Endodermal cell (in vitro differentiated cells): ENCODE data around the gene LRRC23. TPM values are rescaled to one million over a fixed set of nuclear protein-coding genes. Genes with fewer than 3 reads are reported as not detected.
A peak's percentile ranks its signal among the peaks of the same experiment; 100 is the strongest.

Experiments
- DNase-seq: peaks from one replicate; pipeline ENCODE4 v3.0.0-alpha.2; 2017
- H3K27ac ChIP-seq: 2 replicates; pipeline ENCODE4 v1.5.1; 2013; ENCODE audit warnings: mild to moderate bottlenecking, low read depth, low read length, moderate library complexity
- H3K27me3 ChIP-seq: 2 replicates; pipeline ENCODE4 v1.6.1; 2013; ENCODE audit warnings: mild to moderate bottlenecking, low read length, moderate library complexity; ENCODE audit not compliant: insufficient read depth, control insufficient read depth, poor library complexity, severe bottlenecking
- H3K36me3 ChIP-seq: 2 replicates; pipeline ENCODE4 v1.7.0; 2013; ENCODE audit warnings: mild to moderate bottlenecking, low read length, moderate library complexity; ENCODE audit not compliant: control insufficient read depth, insufficient read depth
- H3K4me1 ChIP-seq: one replicate; pipeline ENCODE4 v1.7.0; 2013; ENCODE audit warnings: low read length; ENCODE audit not compliant: control insufficient read depth, insufficient read depth
- H3K4me3 ChIP-seq: 2 replicates; pipeline ENCODE4 v1.5.1; 2013; ENCODE audit warnings: mild to moderate bottlenecking, low read length, moderate library complexity
- H3K9ac ChIP-seq: 2 replicates; pipeline ENCODE4 v1.6.1; 2013; ENCODE audit warnings: mild to moderate bottlenecking, low read length, moderate library complexity; ENCODE audit not compliant: poor library complexity, severe bottlenecking; ENCODE audit errors: extremely low read depth
- H3K9me3 ChIP-seq: 2 replicates; pipeline ENCODE4 v1.6.1; 2013; ENCODE audit warnings: mild to moderate bottlenecking, low read length, moderate library complexity; ENCODE audit not compliant: control insufficient read depth
- H3K27ac Mint-ChIP-seq: 2 replicates; pipeline ENCODE4 v1.8.0; 2020; ENCODE audit warnings: mixed read lengths
- H3K27me3 Mint-ChIP-seq: 2 replicates; pipeline ENCODE4 v1.8.0; 2021; ENCODE audit warnings: mild to moderate bottlenecking, mixed read lengths; ENCODE audit not compliant: insufficient read depth
- H3K36me3 Mint-ChIP-seq: 2 replicates; pipeline ENCODE4 v1.8.0; 2020; ENCODE audit warnings: low read depth, mixed read lengths
- H3K4me1 Mint-ChIP-seq: 2 replicates; pipeline ENCODE4 v1.8.0; 2020; ENCODE audit warnings: mixed read lengths
- H3K4me3 Mint-ChIP-seq: 2 replicates; pipeline ENCODE4 v1.8.0; 2020; ENCODE audit warnings: mild to moderate bottlenecking, moderate library complexity, mixed read lengths
- H3K9me3 Mint-ChIP-seq: 2 replicates; pipeline ENCODE4 v1.8.0; 2020; ENCODE audit warnings: mild to moderate bottlenecking, mixed read lengths
- CTCF ChIP-seq: fragments of 200-600 bp; sonication (generic); conservative IDR thresholded peaks from 2 replicates; pipeline ENCODE4 v1.5.0; 2021; ENCODE audit warnings: antibody characterized with exemption, mild to moderate bottlenecking
- WGBS, 2 experiments: methylation state at CpG; one replicate each; pipeline versions ENCODE4 v1.1.5 to v1.1.7; 2013; ENCODE audit warnings: missing lambda C conversion rate in 2 of 2, mixed read lengths in 1 of 2; ENCODE audit not compliant: insufficient coverage in 1 of 2, insufficient read length in 1 of 2; 5-methylcytosine and 5-hydroxymethylcytosine counted together
- total RNA-seq, 2 donors: library from RNA; stranded (reverse); fragmentation: NEBNext Ultra II Directional in 1 of 2; extraction: Animal tissue kit (Norgen Biotek cat#: 25700) in 1 of 2; gene quantifications; 2 replicates in 1 of 2; 3 replicates in 1 of 2; pipeline ENCODE4 v1.2.1, GENCODE V29; 2021

The LRRC23 gene
- total RNA-seq, 2 donors from 2014 or later = 7.8 to 11.5 TPM

DNA sequence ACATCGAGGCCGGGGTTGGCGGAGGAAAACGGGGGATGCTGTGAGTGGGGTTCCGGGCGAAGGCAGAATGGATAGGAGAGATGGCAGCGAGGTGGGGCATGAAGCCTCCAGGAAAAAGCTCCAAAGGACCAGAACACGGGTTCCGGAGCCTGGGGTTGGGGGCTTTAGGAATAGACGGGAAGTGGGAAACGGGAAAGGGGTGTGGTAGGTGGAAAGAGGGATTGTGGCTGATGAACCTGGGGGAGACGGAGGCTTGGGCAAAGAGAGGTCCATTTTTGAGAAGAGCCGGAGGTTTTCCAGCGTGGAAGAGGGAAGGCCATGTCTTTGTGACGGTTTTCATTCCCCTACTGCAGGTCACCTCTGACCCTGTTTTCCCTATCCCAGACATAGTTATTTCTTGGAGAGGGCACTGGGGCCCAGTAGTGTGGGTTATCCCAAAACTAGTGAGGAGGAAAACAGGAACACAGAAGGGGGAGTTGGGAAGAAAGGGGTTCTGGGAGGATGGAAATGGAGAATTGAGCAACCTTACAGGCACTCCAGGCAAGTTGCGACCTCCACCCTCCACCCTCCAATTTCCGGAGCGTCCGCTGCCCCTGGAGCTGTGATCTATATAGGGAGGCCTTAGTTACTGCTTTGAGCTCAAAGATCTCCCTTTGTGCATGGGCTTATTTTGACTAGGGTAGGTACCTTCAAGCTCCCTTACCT, 24.2 kb downstream of the LRRC23 start:
- TF ChIP-seq CTCF = no peak
- H3K4me3 Mint-ChIP-seq = peak overlapping the region; percentile 98
- no peak for DNase-seq
- H3K9me3 ChIP-seq = no peaks in the 10 kb centered on the region
- peak overlapping the region; percentile 94 for H3K4me3 ChIP-seq
- H3K36me3 ChIP-seq = peaks cover 11% of the 10 kb centered on the region
- 0 to 1% methylated on average over 10 to 17 of the region's 19 CpGs for WGBS, 2 experiments
- H3K9ac ChIP-seq = peak overlapping the region; percentile 77
- H3K4me1 ChIP-seq = peaks cover 13% of the 10 kb centered on the region
- no peaks in the 10 kb centered on the region for H3K9me3 Mint-ChIP-seq
- peak overlapping the region; percentile 93 for H3K27ac Mint-ChIP-seq
- H3K4me1 Mint-ChIP-seq = peaks cover 62% of the 10 kb centered on the region
- H3K27me3 ChIP-seq = no peaks in the 10 kb centered on the region
- H3K36me3 Mint-ChIP-seq = peaks cover 17% of the 10 kb centered on the region
- H3K27ac ChIP-seq = no peak overlapping the region
- no peaks in the 10 kb centered on the region for H3K27me3 Mint-ChIP-seq

DNA sequence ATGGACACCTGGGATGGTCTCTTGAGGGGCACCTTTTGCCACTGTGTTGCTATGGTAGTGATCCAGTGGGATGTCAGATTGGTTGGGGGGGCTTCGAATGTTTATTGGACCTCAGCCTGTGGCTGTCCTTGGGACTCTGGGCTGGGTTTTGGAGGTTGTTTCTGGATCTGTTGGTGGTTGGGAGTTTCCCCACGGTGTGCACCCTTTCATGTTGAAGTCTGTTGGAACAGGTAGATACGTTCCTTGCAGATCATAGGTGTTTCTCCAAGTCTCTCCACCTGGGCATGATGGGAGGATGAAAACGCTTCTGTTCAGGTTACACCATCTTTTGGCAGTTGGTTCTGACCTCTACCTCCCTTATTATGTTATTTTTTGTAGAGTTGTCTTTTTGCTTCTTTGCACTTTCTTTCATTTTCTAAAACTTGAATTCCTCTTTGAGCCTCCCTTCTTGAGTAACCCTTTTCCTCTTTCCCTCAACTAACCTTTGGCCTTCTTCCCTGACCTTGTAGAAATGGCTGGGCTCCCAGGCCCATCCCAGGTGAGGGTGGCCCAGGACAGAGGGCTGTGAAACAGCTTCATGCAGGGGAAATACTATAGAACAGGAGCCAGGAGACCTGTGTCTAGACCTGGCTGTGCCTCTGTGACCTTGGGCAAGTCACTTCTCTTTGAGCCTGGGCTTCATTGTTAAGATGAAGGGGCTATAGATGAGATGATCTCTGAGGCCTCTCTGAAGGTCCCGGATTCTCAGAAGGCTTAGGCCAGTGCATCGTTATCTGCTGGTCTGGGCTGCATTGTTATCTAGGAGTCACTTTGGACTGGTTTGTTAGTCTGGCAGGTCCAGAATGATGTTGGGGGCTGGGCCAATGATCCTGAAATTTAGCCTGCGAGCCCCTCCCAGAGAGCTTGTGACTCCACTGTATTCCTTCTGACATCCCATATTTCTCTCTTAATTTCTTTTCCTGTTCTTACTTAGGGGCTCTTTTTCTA, 25.1 kb downstream of the LRRC23 start:
- H3K27ac ChIP-seq = no peak overlapping the region
- Mint-ChIP-seq H3K9me3 (no peaks in the 10 kb centered on the region), H3K4me3 (peak overlapping the region; percentile 98)

More for the DNA sequence above, 25.1 kb downstream of the LRRC23 start:
- peak overlapping the region; percentile 94 for H3K4me3 ChIP-seq
- no peaks in the 10 kb centered on the region for H3K27me3 Mint-ChIP-seq
- H3K27me3 ChIP-seq = no peaks in the 10 kb centered on the region
- WGBS, 2 experiments = 69 to 75% methylated on average over 4 to 7 of the region's 7 CpGs
- peaks cover 13% of the 10 kb centered on the region for H3K4me1 ChIP-seq
- H3K9me3 ChIP-seq = no peaks in the 10 kb centered on the region
- H3K9ac ChIP-seq = peak overlapping the region; percentile 77
- peaks cover 26% of the 10 kb centered on the region for H3K36me3 Mint-ChIP-seq
- no peak for DNase-seq
- TF ChIP-seq CTCF = no peak
- peaks cover 20% of the 10 kb centered on the region for H3K36me3 ChIP-seq
- peaks cover 53% of the 10 kb centered on the region for H3K4me1 Mint-ChIP-seq
- H3K27ac Mint-ChIP-seq = peak overlapping the region; percentile 93
